NCI-H128 (cell line): ENCODE measurements around the gene RPL13A.

Experiments used
- DNase-seq: peaks from one replicate; lab custom pipeline; 2025; ENCODE audit not compliant: unreplicated experiment; lab: John Stamatoyannopoulos, UW

Gene RPL13A

GRCh38 chr19:49502866-49503581 lies 15.6 kb downstream of the RPL13A start:
- DNase-seq = peak; percentile 70

GRCh38 chr19:49503582-49503962 lies 16.2 kb downstream of the RPL13A start:
- no peak for DNase-seq

GRCh38 chr19:49506575-49507105 lies 19.2 kb downstream of the RPL13A start:
- DNase-seq = peak; percentile 46

- DNase-seq = no peak
These were observed 20.5 kb downstream of the RPL13A start for GRCh38 chr19:49507803-49508494.

- DNase-seq = peak; percentile 14
These were observed 25.8 kb downstream of the RPL13A start for GRCh38 chr19:49512970-49513745.

- no peak for DNase-seq
These were observed 26.3 kb downstream of the RPL13A start for GRCh38 chr19:49513746-49514118.

- no peak for DNase-seq
These were observed 26.7 kb downstream of the RPL13A start for GRCh38 chr19:49514151-49514550.

- DNase-seq = no peak
These were observed 28.4 kb downstream of the RPL13A start for GRCh38 chr19:49515767-49516166.

GRCh38 chr19:49518033-49518432 lies 30.6 kb downstream of the RPL13A start:
- no peak for DNase-seq

- DNase-seq = no peak
These were observed 33.4 kb downstream of the RPL13A start for GRCh38 chr19:49520705-49521319.

- no peak for DNase-seq
These were observed 37.5 kb downstream of the RPL13A start for GRCh38 chr19:49524812-49525455.

GRCh38 chr19:49528211-49528771 lies 40.9 kb downstream of the RPL13A start:
- DNase-seq = no peak

- no peak for DNase-seq
These were observed 43.3 kb downstream of the RPL13A start for GRCh38 chr19:49530708-49531107.

GRCh38 chr19:49533551-49534488 lies 46.4 kb downstream of the RPL13A start:
- DNase-seq = no peak

- DNase-seq = no peak
These were observed 47.4 kb downstream of the RPL13A start for GRCh38 chr19:49534632-49535385.

GRCh38 chr19:49536921-49537462 lies 49.6 kb downstream of the RPL13A start:
- DNase-seq = no peak

- no peak for DNase-seq
These were observed 51.2 kb downstream of the RPL13A start for GRCh38 chr19:49538643-49539042.

GRCh38 chr19:49539192-49539952 lies 52.0 kb downstream of the RPL13A start:
- no peak for DNase-seq
